Stimulated activated CD4-positive, alpha-beta T cell treated with anti-CD3 and anti-CD28 coated beads, Interleukin-2, amount 100 ng/mL, for 48 hours (primary cell): ENCODE measurements around the gene CADPS2.
"Not testable (repeated sequence)": the region's sequence is repeated elsewhere in the genome, so short reads cannot be mapped to it uniquely, and the experiment has no call there.

Experiments
- DNase-seq, 2 donors: peaks; one replicate each; pipeline ENCODE4 v3.0.0-alpha.2; 2020

The CADPS2 gene

GRCh38 chr7:122702872-122703510 is 183.3 kb downstream of the CADPS2 start, which contains the start of gene RNF148:
TSS of gene RNF148 (minus strand) at chr7:122702922. CDS start at chr7:122702750, 172 bp downstream.
- no peak for DNase-seq

GRCh38 chr7:122699017-122699416 is 187.2 kb downstream of the CADPS2 start, which contains the start of gene RNF133:
TSS of gene RNF133 (minus strand) at chr7:122699117. CDS start at chr7:122698918, 199 bp downstream.
- DNase-seq: no peak

- no peak for DNase-seq
Measured at GRCh38 chr7:122695816-122696215, 190.4 kb downstream of the CADPS2 start.

- no peak for DNase-seq
Measured at GRCh38 chr7:122694697-122695096, 191.6 kb downstream of the CADPS2 start.

GRCh38 chr7:122692769-122693309 is 193.4 kb downstream of the CADPS2 start:
- DNase-seq: no peak

- no peak for DNase-seq
Measured at GRCh38 chr7:122691569-122692235, 194.6 kb downstream of the CADPS2 start.

GRCh38 chr7:122689346-122690109 is 196.7 kb downstream of the CADPS2 start:
- DNase-seq: no peak

- DNase-seq: no peak
Measured at GRCh38 chr7:122688400-122688998, 197.8 kb downstream of the CADPS2 start.

GRCh38 chr7:122686360-122686878 is 199.8 kb downstream of the CADPS2 start:
- DNase-seq: no peak

- no peak for DNase-seq
Measured at GRCh38 chr7:122684504-122684903, 201.8 kb downstream of the CADPS2 start.

GRCh38 chr7:122682815-122683550 is 203.3 kb downstream of the CADPS2 start:
- DNase-seq: no peak

GRCh38 chr7:122681186-122681585 is 205.1 kb downstream of the CADPS2 start:
- DNase-seq: not testable (repeated sequence)

- no peak for DNase-seq
Measured at GRCh38 chr7:122679813-122680212, 206.4 kb downstream of the CADPS2 start.

- not testable (repeated sequence) for DNase-seq
Measured at GRCh38 chr7:122679269-122679709, 207.0 kb downstream of the CADPS2 start.

- no peak for DNase-seq
Measured at GRCh38 chr7:122677149-122677548, 209.1 kb downstream of the CADPS2 start.

GRCh38 chr7:122676466-122676865 is 209.8 kb downstream of the CADPS2 start:
- DNase-seq: no peak

- DNase-seq: no peak
Measured at GRCh38 chr7:122675621-122676020, 210.6 kb downstream of the CADPS2 start.

GRCh38 chr7:122675011-122675410 is 211.2 kb downstream of the CADPS2 start:
- no peak for DNase-seq

- DNase-seq: no peak
Measured at GRCh38 chr7:122674502-122674901, 211.8 kb downstream of the CADPS2 start.

- no peak for DNase-seq
Measured at GRCh38 chr7:122673951-122674350, 212.3 kb downstream of the CADPS2 start.

GRCh38 chr7:122672536-122672935 is 213.7 kb downstream of the CADPS2 start:
- no peak for DNase-seq

- DNase-seq: no peak
Measured at GRCh38 chr7:122663733-122664132, 222.5 kb downstream of the CADPS2 start.
